K562 (cell line): ENCODE results near the gene SLC34A3. TPM values are rescaled to one million over a fixed set of nuclear protein-coding genes. Genes with fewer than 3 reads are reported as not detected.

Source experiments
- ATAC-seq: fragments of 200-7000 bp; cut with Tn5 transposase; 3 replicates; pipeline ENCODE4 v1.9.1; 2020; ENCODE audit warnings: moderate library complexity
- BruUV-seq: library from RNA; stranded (reverse); fragments of 400-500 nt; replicated peaks from 2 replicates; lab custom pipeline; 2021; lab: Mats Ljungman, UMichigan
- CTCF ChIA-PET: fragments of 300-600 bp; formaldehyde crosslinking; extraction: SDS; loops from one replicate; lab custom pipeline; 2021; ENCODE audit warnings: low intra/inter-chr PET ratio; lab: Yijun Ruan, JAX
- POLR2A ChIA-PET: fragments of 300-600, 350-650 bp; sonication (Branson Sonifier 250); formaldehyde crosslinking; extraction: SDS; loops from one replicate; lab custom pipeline; 2021; ENCODE audit warnings: antibody characterized with exemption, inconsistent platforms; lab: Yijun Ruan, JAX
- DNase-seq, 4 experiments: peaks; one replicate each; pipeline versions ENCODE4 v3.0.0 to v3.0.0-alpha.2; 2011 to 2018; ENCODE audit warnings: low spot score in 3 of 4, mixed read lengths in 3 of 4; ENCODE audit errors: extremely low read depth in 1 of 4
- FAIRE-seq: peaks from 2 replicates; lab custom pipeline; 2011; peaks lifted over from hg19 to GRCh38; lab: Jason Lieb, UNC
- H2AFZ ChIP-seq: 2 replicates; pipeline ENCODE4 v1.6.0; 2011; ENCODE audit warnings: low read depth, low read length, control low read depth, inconsistent platforms
- H3K27ac ChIP-seq: fragments of 200-600 bp; 3 replicates; pipeline ENCODE4 v1.8.0; 2011; ENCODE audit warnings: low read depth, mild to moderate bottlenecking, control low read depth, inconsistent platforms, low read length, moderate library complexity, mixed read lengths; ENCODE audit errors: extremely low read depth
- H3K27me3 ChIP-seq, 2 experiments: fragments of 300-600 bp in 1 of 2; 2 replicates in 1 of 2; 3 replicates in 1 of 2; pipeline versions ENCODE4 v1.6.0 to v1.8.0; 2011; ENCODE audit warnings: inconsistent platforms in 2 of 2, low read length in 2 of 2, mild to moderate bottlenecking in 1 of 2, mixed read lengths in 1 of 2, moderate library complexity in 1 of 2; ENCODE audit not compliant: control insufficient read depth in 2 of 2, insufficient read depth in 2 of 2
- H3K36me3 ChIP-seq: fragments of 300-600 bp; 3 replicates; pipeline ENCODE4 v1.8.0; 2011; ENCODE audit warnings: mild to moderate bottlenecking, low read length, inconsistent platforms; ENCODE audit not compliant: control insufficient read depth, insufficient read depth
- H3K4me1 ChIP-seq, 2 experiments: fragments of 200-600 bp in 1 of 2; replicated peaks in 1 of 2; 2 replicates in 1 of 2; 3 replicates in 1 of 2; pipeline versions ENCODE4 v1.5.1 to v1.8.0; 2011; ENCODE audit warnings: inconsistent platforms in 2 of 2, low read length in 2 of 2, mild to moderate bottlenecking in 1 of 2, mixed read lengths in 1 of 2, moderate library complexity in 1 of 2; ENCODE audit not compliant: control insufficient read depth in 2 of 2, insufficient read depth in 2 of 2
- H3K4me2 ChIP-seq: 2 replicates; pipeline ENCODE4 v1.6.1; 2011; ENCODE audit warnings: low read length, control low read depth, inconsistent platforms, mixed read lengths; ENCODE audit not compliant: insufficient read depth
- H3K4me3 ChIP-seq: fragments of 200-600 bp; sonication (generic), shearing (Covaris generic); 2 replicates; pipeline ENCODE4 v1.5.1; 2016; ENCODE audit warnings: control low read depth, inconsistent platforms
- H3K79me2 ChIP-seq: fragments of 200-600 bp; 3 replicates; pipeline ENCODE4 v1.8.0; 2011; ENCODE audit warnings: low read length, inconsistent platforms; ENCODE audit not compliant: control insufficient read depth, insufficient read depth
- H3K9ac ChIP-seq, 2 experiments: 2 replicates each; pipeline versions ENCODE4 v1.6.0 to v1.6.1; 2011; ENCODE audit warnings: low read depth in 2 of 2, low read length in 2 of 2, control low read depth in 1 of 2, inconsistent platforms in 1 of 2, mild to moderate bottlenecking in 1 of 2, mixed read lengths in 1 of 2; ENCODE audit not compliant: insufficient read depth in 1 of 2
- H3K9me1 ChIP-seq: one replicate; pipeline ENCODE4 v1.6.0; 2011; ENCODE audit warnings: inconsistent platforms, mild to moderate bottlenecking, low read length, moderate library complexity; ENCODE audit not compliant: control insufficient read depth, insufficient read depth
- H3K9me3 ChIP-seq: replicated peaks from 2 replicates; pipeline ENCODE4 v1.5.1; 2011; ENCODE audit warnings: low read depth, low read length, inconsistent platforms; ENCODE audit not compliant: control insufficient read depth, insufficient read depth
- H4K20me1 ChIP-seq: replicated peaks from 2 replicates; pipeline ENCODE4 v1.6.1; 2011; ENCODE audit warnings: low read length, inconsistent platforms, mixed read lengths; ENCODE audit not compliant: control insufficient read depth, insufficient read depth
- GABPB2 ChIP-seq: fragments of 250-450 bp; sonication (Bioruptor Pico); conservative IDR thresholded peaks from 2 replicates; pipeline ENCODE4 v1.5.1; 2021; ENCODE audit warnings: mild to moderate bottlenecking
- MCM3 ChIP-seq: fragments of 450-650 bp; IDR thresholded peaks from 2 replicates; pipeline ENCODE4 v1.6.1; 2016
- ZNF431 ChIP-seq: sonication (generic); formaldehyde crosslinking; IDR thresholded peaks from 2 replicates; pipeline ENCODE4 v1.8.0; 2022; ENCODE audit warnings: mild to moderate bottlenecking, missing genetic modification reagents
- WGBS: fragments of 100-300 bp; shearing (Covaris generic); methylation state at CpG from one replicate; pipeline ENCODE4 v1.1.6; 2016; ENCODE audit warnings: low coverage, mixed read lengths; ENCODE audit not compliant: insufficient coverage; ENCODE audit errors: missing lambda C conversion rate; 5-methylcytosine and 5-hydroxymethylcytosine counted together
- in situ Hi-C: fragments of 300-500 bp; cut with MboI; formaldehyde crosslinking; loops from 4 replicates; pipeline ENCODE4 v1.15.0; 2018; ENCODE audit warnings: inconsistent platforms, mixed read lengths
- intact Hi-C: fragments of 100-400 bp; cut with micrococcal nuclease; formaldehyde crosslinking; loops from 2 replicates; pipeline ENCODE4 v1.14.2; 2022
- polyA plus RNA-seq, 8 experiments: library from polyadenylated mRNA; depleted of rRNA in 4 of 8; stranded (reverse) in 5 of 8; unstranded in 3 of 8; fragments of >200 nt; fragmentation: Nextera tagmentation in 2 of 8; fragmentation: Illumina TruSeq in 1 of 8; extraction: Ambion mirVana in 2 of 8; extraction: Trizol in 1 of 8; gene quantifications; 2 replicates each; pipeline versions ENCODE4 v1.2.1 to v1.2.3, GENCODE V29; 2011 to 2014; ENCODE audit warnings: inconsistent platforms in 1 of 8, missing spikeins in 1 of 8
- total RNA-seq, 7 experiments: library from RNA; depleted of rRNA in 6 of 7; stranded (reverse); fragments of >200 nt in 6 of 7; fragmentation: Illumina TruSeq in 2 of 7; extraction: Trizol in 2 of 7; gene quantifications; 2 replicates each; pipeline versions ENCODE4 v1.2.1 to v1.2.3, GENCODE V29; 2011 to 2021; ENCODE audit warnings: low replicate concordance in 1 of 7

Gene SLC34A3
- total and polyA plus RNA-seq, 9 of the 15 experiments (the other 6 are each of a cell fraction or from before 2014, with no cell fraction given) = not detected

GRCh38 chr9:137234758-137235423 is 4.2 kb downstream of the SLC34A3 start:
- ChIA-PET CTCF (interaction anchor here (1.6 kb wide), 1 partner anchor 46 kb away, joined by 11 read pairs; no protein-coding TSS in a partner anchor), POLR2A (interaction anchor here (0.7 kb wide), 1 partner anchor 46 kb away, joined by 3 read pairs; no protein-coding TSS in a partner anchor)
- in situ Hi-C loops (loop anchor here (25.0 kb wide), 1 partner anchor 448 kb away; the partner anchor contains the start of genes CCDC183 and TMEM141), intact Hi-C loops (no loop called here)
- FAIRE-seq (no peak), ATAC-seq (no peak), DNase-seq (no peak)
- Histone ChIP-seq H3K36me3 (peaks cover 4% of the 10 kb centered on the region; the same call in 1 of the 3 replicates), H3K9me3 (no peaks in the 10 kb centered on the region), H3K4me3 (no peak overlapping the region), H3K27me3 (no peaks in the 10 kb centered on the region), H3K27ac (no peak overlapping the region), H4K20me1 (no peaks in the 10 kb centered on the region), H3K9me1 (peaks cover 4% of the 10 kb centered on the region), H2AFZ (no peak overlapping the region), H3K9ac (peak overlapping the region in 1 of 2 experiments; percentile 73; a peak in 2 of 4 replicates), H3K4me2 (no peak overlapping the region), H3K79me2 (peaks cover 21% of the 10 kb centered on the region), H3K4me1 (peaks cover 16 to 99% of the 10 kb centered on the region in 2 experiments)
- BruUV-seq = no TSS peak
- TF ChIP-seq GABPB2 (CRISPR knock-in tag) (no peak), ZNF431 (CRISPR knock-in tag) (no peak), MCM3 (no peak)
- 79% methylated on average over 16 of the region's 18 CpGs for WGBS
